HG03025 (cell line): ENCODE results near the gene FSIP1.

Source experiments
- ATAC-seq: cut with Tn5 transposase; IDR thresholded peaks from one replicate; pipeline ENCODE4 v1.9.1; 2021; ENCODE audit warnings: mild to moderate bottlenecking, moderate library complexity; ENCODE audit not compliant: unreplicated experiment, low FRiP score

Gene FSIP1

GRCh38 chr15:39654304-39654703 lies 128.3 kb downstream of the FSIP1 start:
- no peak for ATAC-seq

- no peak for ATAC-seq
Measured at GRCh38 chr15:39651881-39652280, 130.8 kb downstream of the FSIP1 start.

GRCh38 chr15:39651295-39651694 lies 131.3 kb downstream of the FSIP1 start:
- no peak for ATAC-seq

- no peak for ATAC-seq
Measured at GRCh38 chr15:39649757-39650156, 132.9 kb downstream of the FSIP1 start.

- ATAC-seq: no peak
Measured at GRCh38 chr15:39646425-39646824, 136.2 kb downstream of the FSIP1 start.

- ATAC-seq: no peak
Measured at GRCh38 chr15:39645976-39646257, 136.7 kb downstream of the FSIP1 start.

GRCh38 chr15:39645138-39645975 lies 137.3 kb downstream of the FSIP1 start:
- ATAC-seq: no peak

GRCh38 chr15:39644136-39644535 lies 138.5 kb downstream of the FSIP1 start:
- no peak for ATAC-seq

GRCh38 chr15:39643727-39644126 lies 138.9 kb downstream of the FSIP1 start:
- ATAC-seq: no peak

- ATAC-seq: no peak
Measured at GRCh38 chr15:39642011-39642640, 140.5 kb downstream of the FSIP1 start.

GRCh38 chr15:39641191-39641889 lies 141.3 kb downstream of the FSIP1 start:
- ATAC-seq: no peak

GRCh38 chr15:39640665-39641064 lies 142.0 kb downstream of the FSIP1 start:
- no peak for ATAC-seq

- ATAC-seq: no peak
Measured at GRCh38 chr15:39639037-39639436, 143.6 kb downstream of the FSIP1 start.

GRCh38 chr15:39638041-39638440 lies 144.6 kb downstream of the FSIP1 start:
- no peak for ATAC-seq

- no peak for ATAC-seq
Measured at GRCh38 chr15:39631357-39631756, 151.3 kb downstream of the FSIP1 start.

- ATAC-seq: no peak
Measured at GRCh38 chr15:39629906-39630305, 152.7 kb downstream of the FSIP1 start.

- no peak for ATAC-seq
Measured at GRCh38 chr15:39629371-39629770, 153.3 kb downstream of the FSIP1 start.

GRCh38 chr15:39628546-39629257 lies 153.9 kb downstream of the FSIP1 start:
- ATAC-seq: no peak

GRCh38 chr15:39628144-39628508 lies 154.5 kb downstream of the FSIP1 start:
- no peak for ATAC-seq

GRCh38 chr15:39627451-39628143 lies 155.0 kb downstream of the FSIP1 start:
- no peak for ATAC-seq

GRCh38 chr15:39625856-39626255 lies 156.8 kb downstream of the FSIP1 start:
- no peak for ATAC-seq
